ENCODE results near the gene GJB1.
"Not testable (repeated sequence)": the region's sequence is repeated elsewhere in the genome, so short reads cannot be mapped to it uniquely, and the experiment has no call there.

Gene GJB1

DNA sequence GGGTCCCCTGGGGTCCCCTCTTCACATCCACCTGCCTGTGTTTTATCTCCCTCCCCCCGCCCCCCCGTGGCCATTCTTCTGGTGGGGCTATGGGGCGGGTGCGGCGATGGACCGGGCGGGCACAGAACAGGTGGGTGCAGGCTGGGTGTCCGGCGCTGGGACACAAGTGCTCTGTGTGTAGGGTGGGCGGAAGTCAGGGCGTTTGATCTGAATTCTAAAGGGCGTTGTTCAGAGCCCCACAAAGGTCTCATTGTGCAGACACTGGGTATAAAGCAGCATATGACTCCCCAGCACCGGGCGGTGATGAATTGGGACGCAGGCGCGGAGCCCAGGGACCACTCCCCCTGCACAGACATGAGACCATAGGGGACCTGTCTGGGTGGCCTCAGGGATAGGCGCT lies at the start of gene GJB1:
GJB1 (plus strand) TSS at position 296 of the 400 bp plus-strand sequence. CDS start 484 bp downstream, outside the sequence.
- DNase-seq, result no peak

DNA sequence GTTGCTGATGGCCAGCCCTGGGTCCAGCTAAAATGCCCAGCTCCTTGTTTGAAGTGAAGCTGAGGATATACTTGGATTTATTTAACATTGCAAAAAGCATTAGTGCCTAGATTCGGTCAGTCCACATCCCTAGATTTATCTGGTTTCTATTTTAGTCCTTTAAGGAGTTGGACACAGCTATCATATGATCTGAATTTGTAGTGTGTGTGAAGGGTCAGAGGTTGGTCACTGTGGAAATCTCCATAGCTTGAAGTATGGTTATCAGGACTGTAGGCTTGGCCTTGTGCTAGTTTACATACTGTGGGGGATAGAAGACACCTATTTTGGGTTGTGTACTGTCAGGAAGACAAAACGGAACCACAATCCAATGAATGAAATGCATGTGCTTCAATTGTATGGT lies 49.6 kb upstream of the GJB1 start:
- DNase-seq, result no peak

GRCh38 chrX:71174795-71175194 lies 48.2 kb upstream of the GJB1 start:
- no peak for DNase-seq

DNA sequence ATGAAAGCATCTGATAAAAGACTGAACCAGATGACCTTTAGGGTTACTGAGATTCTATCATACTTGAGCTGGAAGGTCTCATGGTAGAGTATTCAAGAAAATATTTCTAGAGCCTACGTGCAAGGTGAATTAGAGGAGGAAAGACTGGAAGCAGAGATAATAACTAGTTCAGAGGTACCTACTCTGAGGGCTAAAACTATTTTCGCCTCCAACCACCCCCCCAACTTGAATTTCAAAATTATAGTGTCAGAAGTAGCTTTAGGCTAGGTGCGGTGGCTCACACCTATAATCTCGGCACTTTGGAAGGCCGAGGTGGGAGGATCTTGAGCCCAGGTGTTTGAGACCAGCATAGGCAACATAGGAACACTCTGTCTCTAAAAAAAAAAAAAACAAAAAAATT lies 47.5 kb upstream of the GJB1 start:
- no peak for DNase-seq

DNA sequence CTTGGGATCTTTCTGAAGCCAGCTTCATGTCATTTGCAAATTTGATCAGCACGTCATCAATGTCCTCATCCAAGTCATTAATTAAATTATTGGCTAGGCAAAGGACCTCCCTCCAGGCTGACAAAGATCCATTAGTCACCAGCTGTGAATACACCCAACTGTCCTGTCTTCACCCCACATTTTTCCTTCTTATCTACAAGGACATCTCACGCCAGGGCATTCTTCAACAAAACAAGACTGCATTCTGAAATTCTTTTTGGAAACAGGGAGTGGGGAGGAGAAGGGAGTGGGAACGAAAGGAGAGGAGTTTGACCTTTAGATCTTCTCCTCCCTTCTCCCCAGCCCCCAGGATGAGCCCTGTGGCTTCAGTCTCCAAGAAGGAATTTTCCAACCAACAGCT lies 45.7 kb upstream of the GJB1 start:
- DNase-seq, result no peak

DNA sequence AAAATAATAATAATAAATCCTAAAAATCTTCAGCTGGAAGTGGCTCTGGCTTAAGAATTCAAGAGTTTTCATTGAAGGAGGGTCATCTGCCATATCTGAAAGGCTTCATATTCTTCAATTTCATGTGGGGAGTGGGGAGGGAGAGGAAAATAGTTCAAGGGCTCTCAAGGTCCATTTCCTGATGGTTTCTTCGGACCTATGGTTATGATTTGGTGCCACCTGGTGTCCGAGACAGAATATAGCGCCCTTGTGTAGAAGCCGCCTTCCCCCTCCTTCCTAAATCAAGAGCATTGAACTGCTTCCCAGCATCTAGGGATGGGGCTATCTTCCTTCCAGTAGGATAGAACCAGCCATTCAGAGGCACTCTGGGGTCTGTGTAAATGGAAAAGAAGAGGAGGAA lies 44.1 kb upstream of the GJB1 start:
- DNase-seq, result peak; percentile 35

- not testable (repeated sequence) for DNase-seq
These were observed 42.3 kb upstream of the GJB1 start for GRCh38 chrX:71180579-71181265.

DNA sequence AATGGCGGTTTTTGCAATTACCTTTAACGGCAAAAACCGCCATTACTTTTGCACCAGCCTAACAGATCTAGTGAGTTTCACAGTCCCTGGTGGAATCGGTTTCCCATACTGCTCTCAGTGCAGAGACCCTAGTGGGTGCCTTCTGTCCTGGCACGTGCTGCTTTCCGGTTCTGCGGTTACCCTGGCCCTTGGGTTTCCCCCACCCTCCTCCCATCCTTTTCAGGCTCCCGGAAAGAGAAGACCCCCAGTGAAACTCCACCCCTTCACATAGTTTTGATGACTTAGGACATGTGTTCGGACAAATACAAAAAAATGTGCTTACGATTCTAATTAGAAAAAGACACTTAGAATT lies 41.5 kb upstream of the GJB1 start:
- no peak for DNase-seq

GRCh38 chrX:71181910-71182799 lies 40.9 kb upstream of the GJB1 start:
- peak; percentile 82 for DNase-seq

DNA sequence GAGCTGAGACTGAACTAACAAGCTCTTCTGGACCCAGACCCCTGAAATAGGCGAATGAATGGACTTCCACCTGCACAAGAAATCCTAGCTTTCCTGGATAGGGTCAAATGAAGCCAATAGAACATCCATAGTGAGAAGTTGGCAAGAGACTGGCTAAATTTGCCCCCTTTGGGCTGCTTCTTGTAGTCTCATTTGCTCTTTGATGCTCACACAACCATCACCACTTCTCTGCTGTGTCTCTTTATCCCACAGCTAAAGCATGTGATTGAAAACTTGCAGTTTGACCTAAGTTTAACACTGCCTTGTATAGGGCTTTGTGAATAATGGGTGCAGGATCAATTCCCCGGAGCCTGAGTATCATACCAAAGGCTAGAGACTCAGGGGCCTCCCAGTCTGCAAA lies 40.2 kb upstream of the GJB1 start:
- DNase-seq, result no peak

DNA sequence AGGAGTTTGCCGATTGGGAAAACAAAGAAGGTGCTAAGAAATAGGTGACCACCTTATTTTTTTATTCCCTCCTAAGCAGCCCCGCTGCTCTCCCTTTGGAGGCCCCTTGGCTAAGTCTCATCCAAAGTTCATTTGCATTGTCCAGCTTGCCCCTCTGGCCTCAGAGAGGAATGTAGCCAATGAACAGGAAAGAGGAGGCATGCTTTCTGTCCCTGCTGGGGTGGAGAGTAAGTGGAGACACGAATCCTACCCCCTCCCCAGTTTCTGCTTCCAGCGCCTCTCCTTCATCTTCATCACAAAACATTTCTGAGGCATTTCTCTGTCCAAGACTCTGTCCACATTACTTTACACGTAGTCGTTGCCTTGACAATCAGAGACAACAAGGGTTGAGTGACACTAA lies 39.7 kb upstream of the GJB1 start:
- no peak for DNase-seq

GRCh38 chrX:71184092-71184491 lies 38.9 kb upstream of the GJB1 start:
- no peak for DNase-seq

- DNase-seq, result peak; percentile 70
These were observed 38.1 kb upstream of the GJB1 start for GRCh38 chrX:71184803-71185495.

DNA sequence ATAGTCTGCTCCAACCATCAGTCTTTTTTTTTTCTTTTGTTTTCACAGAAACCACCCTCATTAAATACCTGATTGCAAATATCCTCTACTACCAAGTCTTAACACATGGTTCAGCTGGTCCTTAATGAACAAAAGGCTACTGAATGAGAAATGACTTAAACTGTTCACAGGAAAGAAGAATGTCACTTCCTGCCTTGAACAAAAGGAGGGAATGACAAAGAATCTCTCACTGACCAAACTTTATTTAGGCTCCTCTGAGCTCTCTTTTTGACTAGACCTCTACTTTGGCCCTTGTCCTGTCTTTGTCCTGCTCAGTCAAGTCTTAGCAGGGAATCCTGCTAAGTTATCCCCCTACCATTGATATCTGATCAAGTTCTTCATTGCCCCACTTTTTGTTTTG lies 31.8 kb upstream of the GJB1 start:
- DNase-seq, result no peak

- DNase-seq, result no peak
These were observed 26.9 kb upstream of the GJB1 start for GRCh38 chrX:71195964-71196649.

GRCh38 chrX:71198066-71198465 lies 25.0 kb upstream of the GJB1 start:
- no peak for DNase-seq

GRCh38 chrX:71199252-71200008 lies 23.6 kb upstream of the GJB1 start:
- no peak for DNase-seq

DNA sequence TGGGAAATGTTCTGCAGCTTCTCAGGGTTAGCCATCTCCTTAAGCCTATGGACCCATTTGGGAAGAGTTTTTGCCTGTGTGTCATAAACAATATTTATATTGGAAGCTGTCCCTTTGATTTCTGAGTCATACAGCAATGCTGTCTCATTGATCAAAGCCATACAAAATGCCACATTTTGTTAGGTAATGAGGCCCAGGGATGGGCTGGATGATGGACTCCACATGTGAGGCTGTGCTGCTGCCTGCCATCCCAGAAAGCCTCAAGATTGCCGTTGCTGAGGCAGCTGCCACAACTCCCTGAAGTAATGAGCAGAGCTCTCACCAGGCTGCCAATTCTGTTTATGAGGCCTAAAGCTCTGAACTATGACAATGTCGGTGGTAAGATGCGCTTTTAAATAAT lies 12.2 kb upstream of the GJB1 start:
- no peak for DNase-seq

DNA sequence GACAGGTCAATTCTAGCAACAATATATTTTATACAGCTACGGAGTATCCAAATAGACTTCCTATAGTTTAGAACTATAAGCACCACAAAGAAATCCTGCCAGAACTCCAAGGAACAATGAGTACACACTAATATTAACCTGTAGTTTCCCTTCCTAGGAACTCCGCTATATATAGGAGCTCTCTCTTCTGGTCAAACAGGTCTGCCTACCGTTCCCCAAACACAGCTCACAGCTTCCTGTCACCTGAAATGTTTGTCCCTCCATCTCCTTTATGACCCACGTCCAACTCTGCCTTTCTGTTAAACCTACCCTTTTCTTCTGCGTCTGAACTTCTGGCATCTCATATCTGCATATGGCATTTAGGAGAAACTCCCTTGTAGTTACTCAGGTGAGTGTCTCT lies 10.5 kb upstream of the GJB1 start:
- no peak for DNase-seq

DNA sequence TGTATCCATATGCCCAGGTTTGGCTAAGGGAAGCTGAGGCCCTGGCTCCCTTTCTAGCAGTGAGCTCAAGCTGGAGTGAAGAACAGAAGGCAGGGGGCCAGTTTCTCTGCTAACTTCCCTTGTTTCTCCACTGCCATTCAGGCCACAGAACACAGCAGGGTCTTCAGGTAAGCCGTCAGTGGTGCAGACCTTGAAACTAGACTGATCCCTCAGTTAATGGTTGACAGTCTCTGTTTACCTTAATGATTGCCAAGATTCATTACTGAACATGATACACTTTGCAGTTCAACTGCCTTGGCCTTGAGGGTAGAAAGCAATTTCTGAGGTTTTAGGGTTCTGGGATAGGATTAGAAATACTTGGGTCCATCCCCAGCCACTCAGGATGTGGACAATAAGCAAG lies 8.9 kb upstream of the GJB1 start:
- no peak for DNase-seq

DNA sequence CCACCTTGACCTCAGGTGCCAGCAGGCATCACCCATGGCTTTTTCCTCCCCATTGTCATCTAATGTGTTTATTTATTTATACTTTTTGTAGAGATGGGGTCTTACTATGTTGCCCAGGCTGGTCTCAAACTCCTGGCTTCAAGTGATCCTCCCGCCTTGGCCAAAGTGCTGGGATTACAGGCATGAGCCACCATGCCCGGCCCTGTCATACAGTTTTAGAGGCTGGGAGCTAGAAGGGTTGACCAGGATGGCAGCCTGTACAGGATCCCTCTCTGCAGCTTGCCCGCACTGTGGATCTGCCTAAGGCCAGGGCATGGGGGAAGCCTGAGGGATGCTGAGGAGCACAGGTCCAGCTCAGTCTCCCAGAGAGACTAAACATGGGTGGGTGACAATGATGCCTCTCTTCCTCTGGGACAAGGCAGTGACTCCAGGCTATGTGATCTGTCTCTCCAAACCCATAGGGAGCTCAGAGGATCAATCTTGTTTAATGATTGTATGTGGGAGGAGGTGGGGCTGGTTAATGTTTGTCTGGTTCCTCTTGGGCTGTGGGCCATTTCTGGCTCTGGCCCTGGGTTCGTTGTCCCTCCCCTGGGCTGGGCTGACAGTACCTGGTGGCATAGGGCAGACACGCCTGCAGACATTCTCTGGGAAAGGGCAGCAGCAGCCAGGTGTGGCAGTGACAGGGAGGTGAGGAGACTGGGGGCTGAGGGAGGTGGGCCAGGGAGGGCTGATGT lies 8.3 kb upstream of the GJB1 start:
- DNase-seq, result peak; percentile 36
